DOHH2 (cell line): Measurements from ENCODE around the gene MRPL18.

Experiments used
- EZH2phosphoT487 ChIP-seq: fragments of 200-600 bp; sonication (generic); IDR thresholded peaks from 2 replicates; pipeline ENCODE4 v1.6.1; 2017; ENCODE audit warnings: borderline replicate concordance, mild to moderate bottlenecking, antibody characterized with exemption, low read length, moderate library complexity, mixed read lengths
- TF ChIP-seq, protein P1 (sequence below): fragments of 200-600 bp; sonication (generic); IDR thresholded peaks from one replicate; pipeline ENCODE4 v1.5.1; 2014; ENCODE audit warnings: antibody characterized with exemption, mild to moderate bottlenecking, low read depth, low read length; ENCODE audit not compliant: poor library complexity, severe bottlenecking

DNA sequence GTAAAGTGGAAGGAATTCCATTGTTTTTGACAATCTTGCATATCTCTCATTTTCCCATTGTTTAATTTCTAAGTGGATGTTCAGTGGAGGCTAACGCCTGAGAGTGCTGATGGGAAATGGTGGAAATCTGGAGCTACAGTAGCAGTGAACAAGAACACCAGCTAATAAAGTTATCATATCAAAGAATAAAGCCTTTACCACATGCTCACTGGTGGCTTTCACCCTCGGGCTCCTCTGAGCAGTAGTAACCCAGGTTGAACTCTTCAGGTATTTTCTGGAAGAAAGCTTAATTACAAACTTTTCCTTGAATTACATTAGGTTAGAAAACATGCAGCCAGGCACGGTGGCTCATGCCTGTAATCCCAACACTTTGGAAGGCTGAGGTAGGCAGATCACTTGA is 38.8 kb upstream of the MRPL18 start:
- TF ChIP-seq, protein P1, sequence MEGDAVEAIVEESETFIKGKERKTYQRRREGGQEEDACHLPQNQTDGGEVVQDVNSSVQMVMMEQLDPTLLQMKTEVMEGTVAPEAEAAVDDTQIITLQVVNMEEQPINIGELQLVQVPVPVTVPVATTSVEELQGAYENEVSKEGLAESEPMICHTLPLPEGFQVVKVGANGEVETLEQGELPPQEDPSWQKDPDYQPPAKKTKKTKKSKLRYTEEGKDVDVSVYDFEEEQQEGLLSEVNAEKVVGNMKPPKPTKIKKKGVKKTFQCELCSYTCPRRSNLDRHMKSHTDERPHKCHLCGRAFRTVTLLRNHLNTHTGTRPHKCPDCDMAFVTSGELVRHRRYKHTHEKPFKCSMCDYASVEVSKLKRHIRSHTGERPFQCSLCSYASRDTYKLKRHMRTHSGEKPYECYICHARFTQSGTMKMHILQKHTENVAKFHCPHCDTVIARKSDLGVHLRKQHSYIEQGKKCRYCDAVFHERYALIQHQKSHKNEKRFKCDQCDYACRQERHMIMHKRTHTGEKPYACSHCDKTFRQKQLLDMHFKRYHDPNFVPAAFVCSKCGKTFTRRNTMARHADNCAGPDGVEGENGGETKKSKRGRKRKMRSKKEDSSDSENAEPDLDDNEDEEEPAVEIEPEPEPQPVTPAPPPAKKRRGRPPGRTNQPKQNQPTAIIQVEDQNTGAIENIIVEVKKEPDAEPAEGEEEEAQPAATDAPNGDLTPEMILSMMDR, result no peak
- no peak for TF ChIP-seq EZH2phosphoT487
